T-cell (primary cell): ENCODE results near the gene GTPBP2. TPM values are rescaled to one million over a fixed set of nuclear protein-coding genes. Genes with fewer than 3 reads are reported as not detected.
"Not testable (repeated sequence)": the region's sequence is repeated elsewhere in the genome, so short reads cannot be mapped to it uniquely, and the experiment has no call there.

Source experiments
- ATAC-seq, 4 experiments: fragments of 200-7000 bp in 3 of 4; fragments of 150-1000 bp in 1 of 4; cut with Tn5 transposase; replicated peaks in 1 of 4; 1 replicate in 3 of 4; 2 replicates in 1 of 4; pipeline ENCODE4 v1.10.0; 2021; ENCODE audit warnings: moderate library complexity in 3 of 4, mild to moderate bottlenecking in 2 of 4, moderate number of reproducible peaks in 1 of 4
- CTCF ChIA-PET, 2 donors: fragments of 300-600 bp; sonication (Branson Sonifier 250); formaldehyde crosslinking; loops; one replicate each; lab custom pipeline; 2022; ENCODE audit warnings: antibody characterized with exemption in 2 of 2; lab: Charles Lee
- POLR2A ChIA-PET, 2 donors: fragments of 300-600 bp; sonication (Branson Sonifier 250); formaldehyde crosslinking; loops; one replicate each; lab custom pipeline; 2022; ENCODE audit warnings: antibody characterized with exemption in 2 of 2; lab: Charles Lee
- DNase-seq, 35 experiments: peaks; one replicate each; pipeline versions ENCODE4 v3.0.0 to v3.0.0-alpha.2; 2013 to 2023
- H3K27ac ChIP-seq: one replicate; pipeline ENCODE4 v1.5.1; 2013; ENCODE audit warnings: low read length
- H3K27me3 ChIP-seq, 2 experiments: replicated peaks in 1 of 2; 1 replicate in 1 of 2; 2 replicates in 1 of 2; pipeline versions ENCODE4 v1.6.1 to v1.7.0; 2013; ENCODE audit warnings: low read length in 1 of 2, mixed read lengths in 1 of 2; ENCODE audit not compliant: control insufficient read depth in 2 of 2, insufficient read depth in 2 of 2; ENCODE audit errors: extremely low read depth in 1 of 2
- H3K36me3 ChIP-seq, 2 donors: 1 replicate in 1 of 2; 2 replicates in 1 of 2; pipeline versions ENCODE4 v1.6.1 to v1.7.0; 2013; ENCODE audit warnings: low read length in 1 of 2; ENCODE audit not compliant: control insufficient read depth in 2 of 2, insufficient read depth in 1 of 2; ENCODE audit errors: extremely low read depth in 1 of 2
- H3K4me1 ChIP-seq, 2 experiments: 1 replicate in 1 of 2; 2 replicates in 1 of 2; pipeline versions ENCODE4 v1.6.1 to v1.7.0; 2013; ENCODE audit warnings: low read length in 2 of 2, mixed read lengths in 1 of 2; ENCODE audit not compliant: insufficient read depth in 2 of 2, control insufficient read depth in 1 of 2; ENCODE audit errors: extremely low read depth in 1 of 2
- H3K4me3 ChIP-seq, 2 donors: 1 replicate in 1 of 2; 2 replicates in 1 of 2; pipeline versions ENCODE4 v1.5.1 to v1.7.0; 2013; ENCODE audit warnings: mild to moderate bottlenecking in 2 of 2, low read length in 1 of 2, moderate library complexity in 1 of 2; ENCODE audit not compliant: control insufficient read depth in 1 of 2; ENCODE audit errors: extremely low read depth in 1 of 2
- H3K9me3 ChIP-seq: 2 replicates; pipeline ENCODE4 v1.7.0; 2013
- H3K27ac Mint-ChIP-seq, 2 donors: one replicate each; pipeline ENCODE4 v1.8.0; 2020 to 2021; ENCODE audit warnings: mild to moderate bottlenecking in 2 of 2, mixed read lengths in 2 of 2
- H3K27me3 Mint-ChIP-seq, 2 donors: one replicate each; pipeline ENCODE4 v1.8.0; 2021 to 2022; ENCODE audit warnings: mixed read lengths in 2 of 2
- H3K36me3 Mint-ChIP-seq: one replicate; pipeline ENCODE4 v1.8.0; 2021; ENCODE audit warnings: mixed read lengths
- H3K4me1 Mint-ChIP-seq, 3 donors: one replicate each; pipeline ENCODE4 v1.8.0; 2020 to 2022; ENCODE audit warnings: mixed read lengths in 3 of 3, mild to moderate bottlenecking in 1 of 3
- H3K4me3 Mint-ChIP-seq, 3 donors: one replicate each; pipeline ENCODE4 v1.8.0; 2020 to 2022; ENCODE audit warnings: mild to moderate bottlenecking in 3 of 3, mixed read lengths in 3 of 3, moderate library complexity in 3 of 3
- H3K9me3 Mint-ChIP-seq, 3 donors: one replicate each; pipeline ENCODE4 v1.8.0; 2020 to 2022; ENCODE audit warnings: mixed read lengths in 3 of 3
- WGBS: methylation state at CpG from one replicate; pipeline ENCODE4 v1.1.5; 2013; ENCODE audit warnings: missing lambda C conversion rate; ENCODE audit not compliant: insufficient coverage; 5-methylcytosine and 5-hydroxymethylcytosine counted together
- total RNA-seq, 35 experiments: library from RNA in 6 of 35; stranded (reverse) in 6 of 35; fragments of 120-200 nt in 1 of 35; gene quantifications; one replicate each; pipeline versions ENCODE4 v1.2.1 to v1.2.4 and lab custom pipeline; 2013 to 2026

Gene GTPBP2
- total RNA-seq, 5 donors from 2014 or later (not counting 1 experiment from before 2014, with no cell fraction given) = 58.4 to 87.0 (median 75.2) TPM

DNA sequence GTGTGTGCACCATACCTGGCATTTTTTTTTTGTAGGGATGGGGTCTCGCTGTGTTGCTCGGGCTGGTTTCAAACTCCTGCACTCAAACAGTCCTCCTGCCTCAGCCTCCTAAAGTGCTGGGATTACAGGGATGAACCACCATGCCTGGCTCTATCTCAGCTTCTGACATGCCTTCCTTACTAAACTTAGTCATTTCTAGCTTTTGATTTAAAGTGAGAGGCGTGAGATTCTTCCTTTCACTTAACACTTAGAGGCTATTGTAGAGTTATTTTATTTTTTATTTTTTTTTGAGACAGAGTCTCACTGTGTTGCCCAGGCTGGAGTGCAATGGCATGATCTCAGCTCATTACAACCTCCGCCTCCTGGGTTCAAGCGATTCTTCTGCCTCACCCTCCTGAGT is 33.9 kb upstream of the GTPBP2 start:
- H3K36me3 Mint-ChIP-seq, H3K4me3 ChIP-seq, H3K27ac ChIP-seq, DNase-seq, H3K9me3 Mint-ChIP-seq, H3K27me3 Mint-ChIP-seq, ATAC-seq, H3K36me3 ChIP-seq, H3K27ac Mint-ChIP-seq, CTCF ChIA-PET, POLR2A ChIA-PET, H3K4me3 Mint-ChIP-seq, H3K9me3 ChIP-seq: not testable (repeated sequence)
- WGBS = no CpG with 5 or more reads among the region's 5 CpGs
- Histone ChIP-seq H3K27me3 (peaks cover 0 to 18% of the 10 kb centered on the region in 2 experiments), H3K4me1 (peaks cover 0 to 12% of the 10 kb centered on the region in 2 experiments)
- peaks cover 10 to 14% (median 13%) of the 10 kb centered on the region in 3 donors for H3K4me1 Mint-ChIP-seq

DNA sequence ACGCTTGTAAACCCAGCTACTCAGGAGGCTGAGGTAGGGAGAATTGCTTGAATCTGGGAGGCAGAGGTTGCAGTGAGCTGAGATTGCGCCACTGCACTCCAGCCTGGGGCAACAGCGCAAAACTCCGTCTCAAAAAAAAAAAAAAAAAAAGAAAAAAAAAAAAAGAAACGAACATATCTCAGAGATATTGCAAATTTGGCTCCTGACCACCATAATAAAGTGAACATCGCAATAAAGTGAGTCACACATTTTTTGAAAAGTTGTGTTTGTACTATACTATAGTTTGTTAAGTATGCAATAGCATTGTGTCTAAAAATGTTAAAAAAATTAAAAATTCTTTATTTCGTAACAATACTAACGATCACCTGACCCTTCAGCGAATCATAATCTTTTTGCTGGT is 29.1 kb upstream of the GTPBP2 start:
- Histone ChIP-seq H3K36me3 (no peaks in the 10 kb centered on the region), H3K9me3 (no peaks in the 10 kb centered on the region), H3K4me1 (no peaks in the 10 kb centered on the region), H3K27ac (no peak overlapping the region), H3K4me3 (no peak overlapping the region), H3K27me3 (peaks cover 0 to 7% of the 10 kb centered on the region in 2 experiments)
- no peak overlapping the region for H3K27ac Mint-ChIP-seq
- DNase-seq = no peak
- WGBS = 89% methylated on average over 2 of the region's 9 CpGs
- H3K4me1 Mint-ChIP-seq = peaks cover 0 to 3% (median 0%) of the 10 kb centered on the region in 3 donors
- H3K9me3 Mint-ChIP-seq = peaks cover 0 to 4% (median 0%) of the 10 kb centered on the region in 3 donors
- no peaks in the 10 kb centered on the region for H3K36me3 Mint-ChIP-seq
- POLR2A ChIA-PET = no interaction called here
- ATAC-seq = no peak
- CTCF ChIA-PET = no interaction called here
- H3K4me3 Mint-ChIP-seq = no peak overlapping the region
- peaks cover 0 to 4% of the 10 kb centered on the region in 2 donors for H3K27me3 Mint-ChIP-seq

- Histone ChIP-seq H3K4me3 (no peak overlapping the region), H3K27ac (no peak overlapping the region), H3K36me3 (no peaks in the 10 kb centered on the region), H3K4me1 (no peaks in the 10 kb centered on the region), H3K27me3 (peaks cover 0 to 7% of the 10 kb centered on the region in 2 experiments), H3K9me3 (no peaks in the 10 kb centered on the region)
- H3K9me3 Mint-ChIP-seq = peaks cover 0 to 4% (median 0%) of the 10 kb centered on the region in 3 donors
- DNase-seq (no peak), ATAC-seq (no peak)
- no peak overlapping the region for H3K27ac Mint-ChIP-seq
- no peak overlapping the region for H3K4me3 Mint-ChIP-seq
- no peaks in the 10 kb centered on the region for H3K36me3 Mint-ChIP-seq
- peaks cover 0 to 3% (median 0%) of the 10 kb centered on the region in 3 donors for H3K4me1 Mint-ChIP-seq
- no CpG with 5 or more reads among the region's 3 CpGs for WGBS
- peaks cover 0 to 4% of the 10 kb centered on the region in 2 donors for H3K27me3 Mint-ChIP-seq
- CTCF ChIA-PET = no interaction called here
- POLR2A ChIA-PET = no interaction called here
Observed at GRCh38 chr6:43657221-43657802, 28.2 kb upstream of the GTPBP2 start.

GRCh38 chr6:43652822-43653221 is 23.8 kb upstream of the GTPBP2 start:
- H3K27me3 Mint-ChIP-seq, H3K9me3 Mint-ChIP-seq, ATAC-seq, POLR2A ChIA-PET, H3K27ac ChIP-seq, H3K27me3 ChIP-seq, H3K36me3 ChIP-seq, H3K9me3 ChIP-seq, H3K4me1 Mint-ChIP-seq, H3K4me3 ChIP-seq, H3K27ac Mint-ChIP-seq, H3K36me3 Mint-ChIP-seq, H3K4me1 ChIP-seq, H3K4me3 Mint-ChIP-seq, DNase-seq: not testable (repeated sequence)
- CTCF ChIA-PET = interaction anchor here in 1 of 2 donors (0.7 kb wide), 1 partner anchor 200 kb away, joined by 10 read pairs; no protein-coding TSS in a partner anchor
- 86% methylated on average over 1 of the region's 2 CpGs for WGBS

DNA sequence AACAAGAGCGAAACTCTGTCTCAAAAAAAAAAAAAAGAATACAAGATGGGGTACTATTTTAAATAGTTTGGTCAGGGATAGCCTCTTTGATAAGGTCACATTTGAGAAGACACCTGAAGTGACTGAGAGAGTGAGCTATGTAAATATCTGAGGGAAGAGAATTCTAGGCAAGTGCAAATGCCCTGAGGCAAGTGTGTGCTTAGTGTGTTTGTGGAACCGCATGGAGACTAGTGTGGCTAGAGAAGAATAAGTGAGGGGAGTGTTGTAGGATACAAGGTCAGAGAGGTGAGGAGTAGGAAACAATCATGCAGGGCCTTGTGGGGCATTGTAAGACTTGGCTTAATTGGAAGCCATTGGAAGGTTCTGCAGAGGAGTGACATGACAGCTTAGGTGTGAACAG is 19.2 kb upstream of the GTPBP2 start:
- peaks cover 3% of the 10 kb centered on the region for H3K36me3 Mint-ChIP-seq
- POLR2A ChIA-PET = no interaction called here
- no peaks in the 10 kb centered on the region for H3K9me3 Mint-ChIP-seq
- no peaks in the 10 kb centered on the region for H3K27me3 Mint-ChIP-seq
- H3K4me1 Mint-ChIP-seq = peaks cover 9 to 11% (median 10%) of the 10 kb centered on the region in 3 donors
- H3K4me3 ChIP-seq = no peak overlapping the region
- ATAC-seq (no peak), DNase-seq (no peak)
- 90% methylated on average over 2 of the region's 2 CpGs for WGBS
- H3K27me3 ChIP-seq = peaks cover 0 to 5% of the 10 kb centered on the region in 2 experiments
- no peak overlapping the region for H3K27ac Mint-ChIP-seq
- no peak overlapping the region for H3K27ac ChIP-seq
- H3K4me3 Mint-ChIP-seq = no peak overlapping the region
- H3K36me3 ChIP-seq = peaks cover 0 to 8% of the 10 kb centered on the region in 2 donors
- CTCF ChIA-PET = interaction anchor here in 1 of 2 donors (0.7 kb wide), 1 partner anchor 385 kb away, joined by 3 read pairs; no protein-coding TSS in a partner anchor
- H3K9me3 ChIP-seq = no peaks in the 10 kb centered on the region
- H3K4me1 ChIP-seq = peaks cover 0 to 12% of the 10 kb centered on the region in 2 experiments

- Histone ChIP-seq H3K4me1 (peaks cover 0 to 12% of the 10 kb centered on the region in 2 experiments), H3K27ac (no peak overlapping the region), H3K9me3 (no peaks in the 10 kb centered on the region), H3K36me3 (peaks cover 1 to 8% of the 10 kb centered on the region in 2 donors), H3K27me3 (peaks cover 0 to 5% of the 10 kb centered on the region in 2 experiments), H3K4me3 (no peak overlapping the region)
- DNase-seq = no peak
- Mint-ChIP-seq H3K4me3 (no peak overlapping the region), H3K27ac (no peak overlapping the region), H3K9me3 (no peaks in the 10 kb centered on the region), H3K4me1 (peaks cover 10 to 14% (median 13%) of the 10 kb centered on the region in 3 donors), H3K27me3 (no peaks in the 10 kb centered on the region), H3K36me3 (peaks cover 9% of the 10 kb centered on the region)
- ChIA-PET CTCF (interaction anchor here in 1 of 2 donors (0.7 kb wide), 1 partner anchor 384 kb away, joined by 3 read pairs; no protein-coding TSS in a partner anchor), POLR2A (no interaction called here)
- no peak for ATAC-seq
- no CpG with 5 or more reads among the region's 3 CpGs for WGBS
Observed at GRCh38 chr6:43647613-43648012, 18.5 kb upstream of the GTPBP2 start.
